Measurements from ENCODE around the gene FZD8. TPM values are rescaled to one million over a fixed set of nuclear protein-coding genes. Genes with fewer than 3 reads are reported as not detected.
A peak's percentile ranks its signal among the peaks of the same experiment; 100 is the strongest.

The FZD8 gene
- polyA plus RNA-seq, 3 donors, result 0.04 to 0.24 TPM; not detected in 1

GRCh38 chr10:35595106-35595505, 47.0 kb downstream of the FZD8 start:
- Mint-ChIP-seq H3K4me3 (no peak overlapping the region), H3K4me1 (peaks cover 2% of the 10 kb centered on the region), H3K36me3 (no peaks in the 10 kb centered on the region), H3K27me3 (ENCODE audit: low read depth in 3 of 3) (peaks cover 6 to 8% (median 8%) of the 10 kb centered on the region in 3 donors), H3K27ac (no peak overlapping the region), H3K9me3 (peaks cover 12 to 56% (median 25%) of the 10 kb centered on the region in 7 donors)
- DNase-seq, result no peak
- Histone ChIP-seq H3K9me3 (replicated peaks in 1 of 2; ENCODE audit: control insufficient read depth in 1 of 2, insufficient read depth in 1 of 2, low read length in 2 of 2) (peaks cover 19 to 25% of the 10 kb centered on the region in 2 donors), H3K4me2 (replicated peaks; ENCODE audit: extremely low read depth, low read length, poor library complexity, severe bottlenecking) (no peak overlapping the region), H3K36me3 (replicated peaks in 1 of 2; ENCODE audit: control insufficient read depth in 1 of 2, insufficient read depth in 2 of 2, low read length in 2 of 2) (no peaks in the 10 kb centered on the region), H3K4me3 (replicated peaks in 1 of 3; ENCODE audit: low read depth in 2 of 3, low read length in 3 of 3) (no peak overlapping the region), H3K27ac (ENCODE audit: low read depth in 1 of 2, low read length in 2 of 2) (no peak overlapping the region), H3K4me1 (ENCODE audit: control insufficient read depth in 1 of 2, insufficient read depth in 2 of 2, low read length in 2 of 2) (no peaks in the 10 kb centered on the region), H3K27me3 (ENCODE audit: control insufficient read depth in 2 of 2, insufficient read depth in 2 of 2, low read length in 2 of 2) (no peaks in the 10 kb centered on the region), H4K20me1 (ENCODE audit: insufficient read depth, low read length) (no peaks in the 10 kb centered on the region), H2AFZ (ENCODE audit: insufficient read depth, low read depth, low read length, poor library complexity, severe bottlenecking) (no peak overlapping the region), H3K9ac (ENCODE audit: insufficient read depth, low read length, poor library complexity, severe bottlenecking) (no peak overlapping the region), H3K79me2 (ENCODE audit: insufficient read depth, low read length) (no peaks in the 10 kb centered on the region)
- WGBS (ENCODE audit: insufficient coverage), result 64% methylated on average over 2 of the region's 3 CpGs
- TF ChIP-seq CTCF (IDR thresholded peaks at IDR 0.05), result no peak
- intact Hi-C loops (cut with micrococcal nuclease), result no loop called here

DNA sequence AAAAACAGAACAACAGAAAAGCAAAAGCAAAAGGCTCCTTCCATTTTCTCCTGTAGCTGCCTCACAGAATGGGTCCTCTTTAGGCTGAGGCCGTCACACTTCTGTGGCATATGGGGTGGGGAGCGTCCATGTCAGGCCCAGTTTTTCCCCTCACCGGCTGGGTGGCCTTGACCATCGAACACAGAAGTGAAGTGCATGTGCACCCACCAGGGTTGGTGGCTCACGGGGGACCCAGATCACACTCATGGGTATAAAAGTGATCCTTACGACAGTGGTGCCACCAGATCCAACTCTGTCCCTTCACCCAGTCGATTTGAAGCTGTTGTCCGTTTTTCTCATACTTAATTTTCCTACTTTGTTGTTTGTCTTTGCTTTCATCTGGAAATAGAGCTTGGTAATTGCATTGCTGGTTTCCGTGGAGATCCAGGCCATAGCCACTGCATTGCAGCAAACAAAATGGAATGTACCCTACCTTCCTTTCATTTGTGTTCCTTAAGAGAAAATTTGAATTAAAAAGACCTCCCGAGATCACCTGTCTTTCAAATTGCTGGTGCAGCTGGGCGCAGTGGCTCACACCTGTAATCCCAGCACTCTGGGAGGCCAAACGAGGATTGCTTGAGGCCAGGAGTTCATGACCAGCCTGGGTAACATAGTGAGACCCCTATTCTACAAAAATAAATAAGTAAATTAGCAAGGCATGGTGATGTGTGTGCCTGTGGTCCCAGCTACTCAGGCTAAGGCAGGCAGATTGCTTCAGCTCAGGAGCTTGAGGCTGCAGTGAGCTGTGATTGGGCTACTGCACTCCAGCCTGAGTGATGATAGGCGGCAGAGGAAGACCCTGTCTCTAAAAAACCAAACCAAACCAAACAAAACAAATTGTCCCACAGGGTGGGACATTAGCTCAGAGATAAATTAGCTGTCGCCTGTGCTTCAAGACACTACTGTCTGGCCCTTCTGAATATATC, 47.7 kb downstream of the FZD8 start:
- intact Hi-C loops (cut with micrococcal nuclease), result no loop called here
- WGBS (ENCODE audit: insufficient coverage), result 83% methylated on average over 8 of the region's 14 CpGs

More for the DNA sequence above, 47.7 kb downstream of the FZD8 start:
- no peak for TF ChIP-seq CTCF (IDR thresholded peaks at IDR 0.05)
- Histone ChIP-seq H3K79me2 (ENCODE audit: insufficient read depth, low read length) (no peaks in the 10 kb centered on the region), H3K4me2 (replicated peaks; ENCODE audit: extremely low read depth, low read length, poor library complexity, severe bottlenecking) (no peak overlapping the region), H3K27me3 (ENCODE audit: control insufficient read depth in 2 of 2, insufficient read depth in 2 of 2, low read length in 2 of 2) (no peaks in the 10 kb centered on the region), H2AFZ (ENCODE audit: insufficient read depth, low read depth, low read length, poor library complexity, severe bottlenecking) (no peak overlapping the region), H3K4me1 (ENCODE audit: control insufficient read depth in 1 of 2, insufficient read depth in 2 of 2, low read length in 2 of 2) (no peaks in the 10 kb centered on the region), H4K20me1 (ENCODE audit: insufficient read depth, low read length) (no peaks in the 10 kb centered on the region), H3K9ac (ENCODE audit: insufficient read depth, low read length, poor library complexity, severe bottlenecking) (no peak overlapping the region), H3K4me3 (replicated peaks in 1 of 3; ENCODE audit: low read depth in 2 of 3, low read length in 3 of 3) (no peak overlapping the region), H3K36me3 (replicated peaks in 1 of 2; ENCODE audit: control insufficient read depth in 1 of 2, insufficient read depth in 2 of 2, low read length in 2 of 2) (no peaks in the 10 kb centered on the region), H3K27ac (ENCODE audit: low read depth in 1 of 2, low read length in 2 of 2) (no peak overlapping the region), H3K9me3 (replicated peaks in 1 of 2; ENCODE audit: control insufficient read depth in 1 of 2, insufficient read depth in 1 of 2, low read length in 2 of 2) (peaks cover 19 to 25% of the 10 kb centered on the region in 2 donors)
- H3K27ac Mint-ChIP-seq, result peak overlapping the region in 1 of 7 donors; percentile 10
- H3K4me1 Mint-ChIP-seq, result peaks cover 2% of the 10 kb centered on the region
- H3K36me3 Mint-ChIP-seq, result no peaks in the 10 kb centered on the region
- peaks cover 12 to 54% (median 24%) of the 10 kb centered on the region in 7 donors for H3K9me3 Mint-ChIP-seq
- H3K4me3 Mint-ChIP-seq, result no peak overlapping the region
- no peak for DNase-seq
- H3K27me3 Mint-ChIP-seq (ENCODE audit: low read depth in 3 of 3), result peaks cover 4 to 7% (median 6%) of the 10 kb centered on the region in 3 donors
